SK-MEL-5 (cell line): ENCODE measurements around the gene GAREM1. TPM values are rescaled to one million over a fixed set of nuclear protein-coding genes. Genes with fewer than 3 reads are reported as not detected.
"Not testable (repeated sequence)": the region's sequence is repeated elsewhere in the genome, so short reads cannot be mapped to it uniquely, and the experiment has no call there.

Experiments
- DNase-seq: peaks from one replicate; pipeline ENCODE4 v3.0.0-alpha.2; 2016; ENCODE audit warnings: low read depth, low spot score
- in situ Hi-C: cut with HindIII; loops from 2 replicates; pipeline ENCODE4 v1.10.0; 2016; ENCODE audit warnings: low sequenced_read_pairs, high pct_unique_total_duplicates, low pct_unique_long_range_greater_than_20kb
- total RNA-seq: library from RNA; depleted of rRNA; stranded (reverse); fragments of >200 nt; shearing (Covaris generic); gene quantifications from 2 replicates; pipeline ENCODE4 v1.2.3, GENCODE V29; 2014

GAREM1 gene
- total RNA-seq, 1 experiment from 2014 or later = 6.9 TPM

DNA sequence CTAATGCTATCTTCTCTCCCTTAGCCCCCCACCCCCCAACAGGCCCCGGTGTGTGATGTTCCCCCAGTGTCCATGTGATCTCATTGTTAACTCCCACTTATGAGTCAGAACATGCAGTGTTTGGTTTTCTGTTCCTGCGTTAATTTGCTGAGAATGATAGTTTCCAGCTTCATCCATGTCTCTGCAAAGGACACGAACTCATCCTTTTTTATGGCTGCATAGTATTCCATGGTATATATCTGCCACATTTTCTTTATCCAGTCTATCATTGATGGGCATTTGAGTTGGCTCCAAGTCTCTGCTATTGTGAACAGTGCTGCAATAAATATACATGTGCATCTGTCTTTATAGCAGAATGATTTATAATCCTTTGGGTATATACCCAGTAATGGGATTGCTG is 179.1 kb downstream of the GAREM1 start:
- in situ Hi-C loops, DNase-seq: not testable (repeated sequence)

- in situ Hi-C loops = no loop called here
These were observed 179.9 kb downstream of the GAREM1 start for GRCh38 chr18:32290810-32291209.

GRCh38 chr18:32289483-32290075 is 181.1 kb downstream of the GAREM1 start:
- peak; percentile 85 for DNase-seq
- in situ Hi-C loops = no loop called here

More at GRCh38 chr18:32290810-32291209, 179.9 kb downstream of the GAREM1 start:
- DNase-seq = no peak

GRCh38 chr18:32287873-32288272 is 182.8 kb downstream of the GAREM1 start:
- in situ Hi-C loops = no loop called here
- DNase-seq = no peak

- DNase-seq = no peak
- in situ Hi-C loops = no loop called here
These were observed 183.4 kb downstream of the GAREM1 start for GRCh38 chr18:32287249-32287648.

- in situ Hi-C loops = no loop called here
- no peak for DNase-seq
These were observed 183.9 kb downstream of the GAREM1 start for GRCh38 chr18:32286749-32287148.

- in situ Hi-C loops = no loop called here
- DNase-seq = no peak
These were observed 186.4 kb downstream of the GAREM1 start for GRCh38 chr18:32284284-32284683.

- in situ Hi-C loops = no loop called here
- DNase-seq = no peak
These were observed 189.8 kb downstream of the GAREM1 start for GRCh38 chr18:32280911-32281310.

DNA sequence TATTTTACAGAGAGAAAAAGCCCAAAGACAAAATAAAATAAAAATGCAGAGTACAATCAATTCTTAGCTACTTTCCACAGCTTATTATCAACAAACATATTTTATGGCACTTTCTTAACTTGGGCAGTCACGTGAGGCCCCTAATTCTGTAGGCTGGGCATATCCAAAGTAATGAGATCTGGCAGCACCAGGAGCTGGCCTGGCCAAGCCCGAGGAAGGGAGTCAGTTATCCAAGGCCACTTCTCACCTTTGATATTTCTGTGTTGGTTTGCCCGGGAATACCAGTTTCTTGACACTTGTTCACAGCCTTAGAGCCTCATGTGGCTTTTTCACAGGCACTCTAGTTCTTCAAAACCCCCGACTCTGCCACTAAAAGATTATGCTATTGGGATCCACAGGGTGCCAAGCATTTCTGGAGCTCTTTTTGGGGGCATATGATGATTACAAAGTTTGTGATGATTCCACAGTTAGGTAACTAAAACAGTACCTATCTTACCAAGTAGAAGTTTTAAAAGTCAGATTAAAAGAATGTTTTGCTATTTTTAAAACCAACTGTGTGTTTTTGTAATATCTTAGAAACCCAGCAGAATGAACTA is 190.4 kb downstream of the GAREM1 start:
- no peak for DNase-seq
- in situ Hi-C loops = no loop called here

DNA sequence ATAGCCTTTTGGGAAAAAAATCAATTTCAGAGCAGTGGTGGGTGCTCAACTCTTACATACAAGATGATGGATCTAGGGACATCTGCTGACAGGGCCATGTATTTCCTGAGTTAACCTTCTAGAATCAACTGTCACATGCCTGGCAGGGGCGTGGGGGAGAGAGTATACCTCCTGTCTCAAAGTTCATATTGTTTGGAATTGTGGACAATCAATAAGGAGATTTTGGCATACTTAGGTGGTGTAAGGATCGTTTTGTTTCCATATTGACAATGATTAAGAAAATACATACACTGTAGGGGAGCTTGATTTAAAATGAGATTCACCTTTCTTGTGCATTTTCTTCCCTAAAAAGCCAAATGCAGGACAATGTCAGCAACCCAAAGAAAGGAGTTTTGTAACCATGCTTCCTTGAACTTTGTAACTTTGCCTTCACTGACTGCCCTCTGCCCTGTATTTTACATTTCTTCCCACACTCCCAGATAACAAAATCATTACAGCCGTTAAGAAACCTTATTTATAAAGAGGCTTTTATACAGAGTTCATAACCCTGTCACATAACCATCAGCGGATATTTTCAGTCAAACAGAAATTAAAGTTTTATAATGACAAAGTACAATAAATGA is 192.4 kb downstream of the GAREM1 start:
- in situ Hi-C loops = no loop called here

DNA sequence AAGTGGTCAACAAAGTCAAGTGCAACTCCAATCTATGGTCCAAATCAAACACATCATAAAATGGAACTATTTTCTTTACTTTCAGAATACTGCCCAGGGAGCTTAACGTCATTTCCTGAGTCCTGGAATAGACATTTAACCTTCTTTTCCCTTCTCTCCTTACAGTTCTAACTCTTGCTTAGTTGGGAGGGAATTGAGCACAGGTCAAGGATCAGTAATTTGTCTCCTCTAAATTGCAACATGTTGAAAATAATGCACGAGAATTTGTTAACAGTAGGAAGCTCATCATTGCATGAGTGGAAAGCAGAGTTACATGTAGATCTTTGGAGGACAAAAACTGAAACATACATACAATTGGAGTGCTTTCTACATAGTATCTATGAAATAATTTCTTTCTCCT is 193.1 kb downstream of the GAREM1 start:
- in situ Hi-C loops = no loop called here

More for the DNA sequence above, 192.4 kb downstream of the GAREM1 start:
- no peak for DNase-seq

DNA sequence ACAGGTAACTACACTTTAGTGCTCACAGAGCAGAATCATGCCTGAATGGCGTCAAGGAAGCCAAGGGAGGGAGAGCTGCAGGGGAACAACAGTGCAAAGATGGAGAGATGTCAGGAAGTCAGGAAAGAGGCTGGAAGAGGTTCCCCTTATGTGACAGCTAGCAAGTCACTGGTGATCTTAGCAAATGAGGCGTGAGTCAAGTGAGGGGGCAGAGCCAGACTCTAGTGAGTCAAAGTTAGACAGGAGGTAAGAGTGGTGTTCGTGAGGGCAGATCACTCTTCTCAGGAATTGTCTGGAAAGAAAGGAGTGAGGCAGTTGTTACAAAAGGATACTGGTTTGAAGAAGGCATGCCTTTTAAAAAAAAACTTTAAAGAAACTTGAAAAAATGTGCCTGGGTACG is 193.8 kb downstream of the GAREM1 start:
- DNase-seq = no peak

More for the DNA sequence above, 193.1 kb downstream of the GAREM1 start:
- no peak for DNase-seq

GRCh38 chr18:32276256-32276655 is 194.4 kb downstream of the GAREM1 start:
- DNase-seq = no peak
- in situ Hi-C loops = no loop called here

More for the DNA sequence above, 193.8 kb downstream of the GAREM1 start:
- in situ Hi-C loops = no loop called here

GRCh38 chr18:32275221-32275620 is 195.5 kb downstream of the GAREM1 start:
- in situ Hi-C loops = no loop called here
- no peak for DNase-seq

DNA sequence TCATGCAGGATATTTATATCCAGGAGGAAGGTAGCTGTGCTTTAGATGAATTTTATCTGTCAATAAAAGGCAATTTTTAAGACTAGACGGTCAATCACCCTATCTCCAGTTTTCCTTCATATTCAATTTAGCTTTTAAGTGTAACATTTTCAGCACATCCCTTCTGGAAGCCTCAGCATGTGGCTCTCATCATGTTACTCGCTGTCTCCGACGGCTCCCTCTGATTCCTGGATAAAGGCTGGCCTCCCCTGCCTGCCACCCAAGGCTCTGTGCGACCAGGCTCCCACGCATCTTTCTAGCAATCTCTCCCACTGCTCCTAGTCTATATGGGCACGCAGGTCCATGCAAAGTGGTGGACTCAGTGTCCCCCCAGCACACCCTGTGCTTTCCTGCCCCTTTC is 196.4 kb downstream of the GAREM1 start:
- in situ Hi-C loops = no loop called here
- DNase-seq = no peak

GRCh38 chr18:32271672-32272208 is 198.9 kb downstream of the GAREM1 start:
- in situ Hi-C loops = no loop called here
- DNase-seq = peak; percentile 47

- in situ Hi-C loops = no loop called here
- DNase-seq = no peak
These were observed 200.3 kb downstream of the GAREM1 start for GRCh38 chr18:32270341-32270740.

- no peak for DNase-seq
- in situ Hi-C loops = no loop called here
These were observed 203.2 kb downstream of the GAREM1 start for GRCh38 chr18:32267463-32267862.

GRCh38 chr18:32264401-32264800 is 206.3 kb downstream of the GAREM1 start:
- in situ Hi-C loops = no loop called here
- DNase-seq = no peak
